ENCODE measurements around the gene MGAT4C. TPM values are rescaled to one million over a fixed set of nuclear protein-coding genes. Genes with fewer than 3 reads are reported as not detected.

Gene MGAT4C
- total RNA-seq, 1 donor from 2014 or later, result 0.46 TPM

- Mint-ChIP-seq H3K36me3 (ENCODE audit: unreplicated experiment) (no peaks in the 10 kb centered on the region), H3K27ac (ENCODE audit: unreplicated experiment) (no peak overlapping the region), H3K4me1 (ENCODE audit: unreplicated experiment) (no peaks in the 10 kb centered on the region), H3K4me3 (ENCODE audit: unreplicated experiment) (no peak overlapping the region), H3K27me3 (ENCODE audit: unreplicated experiment) (no peaks in the 10 kb centered on the region), H3K9me3 (ENCODE audit: unreplicated experiment) (no peaks in the 10 kb centered on the region)
- DNase-seq (ENCODE audit: extremely low spot score, unreplicated experiment), result no peak
- no peak for TF ChIP-seq CTCF (IDR thresholded peaks at IDR 0.05)
These were observed 270.2 kb downstream of the MGAT4C start for GRCh38 chr12:85985996-85986395.

- no peaks in the 10 kb centered on the region for H3K27me3 Mint-ChIP-seq (ENCODE audit: unreplicated experiment)
- DNase-seq (ENCODE audit: extremely low spot score, unreplicated experiment), result no peak
- H3K36me3 Mint-ChIP-seq (ENCODE audit: unreplicated experiment), result no peaks in the 10 kb centered on the region
- no peak overlapping the region for H3K27ac Mint-ChIP-seq (ENCODE audit: unreplicated experiment)
- H3K4me1 Mint-ChIP-seq (ENCODE audit: unreplicated experiment), result no peaks in the 10 kb centered on the region
- H3K4me3 Mint-ChIP-seq (ENCODE audit: unreplicated experiment), result no peak overlapping the region
- no peaks in the 10 kb centered on the region for H3K9me3 Mint-ChIP-seq (ENCODE audit: unreplicated experiment)
- no peak for TF ChIP-seq CTCF (IDR thresholded peaks at IDR 0.05)
These were observed 272.6 kb downstream of the MGAT4C start for GRCh38 chr12:85983601-85984000.

- no peaks in the 10 kb centered on the region for H3K9me3 Mint-ChIP-seq (ENCODE audit: unreplicated experiment)
- no peaks in the 10 kb centered on the region for H3K4me1 Mint-ChIP-seq (ENCODE audit: unreplicated experiment)
- H3K4me3 Mint-ChIP-seq (ENCODE audit: unreplicated experiment), result no peak overlapping the region
- DNase-seq (ENCODE audit: extremely low spot score, unreplicated experiment), result no peak
- H3K27ac Mint-ChIP-seq (ENCODE audit: unreplicated experiment), result no peak overlapping the region
- TF ChIP-seq CTCF (IDR thresholded peaks at IDR 0.05), result no peak
- H3K27me3 Mint-ChIP-seq (ENCODE audit: unreplicated experiment), result no peaks in the 10 kb centered on the region
- no peaks in the 10 kb centered on the region for H3K36me3 Mint-ChIP-seq (ENCODE audit: unreplicated experiment)
These were observed 276.6 kb downstream of the MGAT4C start for GRCh38 chr12:85979641-85980040.

- Mint-ChIP-seq H3K27me3 (ENCODE audit: unreplicated experiment) (no peaks in the 10 kb centered on the region), H3K4me1 (ENCODE audit: unreplicated experiment) (no peaks in the 10 kb centered on the region), H3K4me3 (ENCODE audit: unreplicated experiment) (no peak overlapping the region), H3K36me3 (ENCODE audit: unreplicated experiment) (no peaks in the 10 kb centered on the region), H3K9me3 (ENCODE audit: unreplicated experiment) (no peaks in the 10 kb centered on the region), H3K27ac (ENCODE audit: unreplicated experiment) (no peak overlapping the region)
- DNase-seq (ENCODE audit: extremely low spot score, unreplicated experiment), result no peak
- TF ChIP-seq CTCF (IDR thresholded peaks at IDR 0.05), result no peak
These were observed 280.5 kb downstream of the MGAT4C start for GRCh38 chr12:85975716-85976115.

GRCh38 chr12:85971800-85972199 is 284.4 kb downstream of the MGAT4C start:
- TF ChIP-seq CTCF (IDR thresholded peaks at IDR 0.05), result peak; percentile 31
- Mint-ChIP-seq H3K4me1 (ENCODE audit: unreplicated experiment) (no peaks in the 10 kb centered on the region), H3K36me3 (ENCODE audit: unreplicated experiment) (no peaks in the 10 kb centered on the region), H3K27ac (ENCODE audit: unreplicated experiment) (no peak overlapping the region), H3K4me3 (ENCODE audit: unreplicated experiment) (no peak overlapping the region), H3K9me3 (ENCODE audit: unreplicated experiment) (no peaks in the 10 kb centered on the region), H3K27me3 (ENCODE audit: unreplicated experiment) (no peaks in the 10 kb centered on the region)
- no peak for DNase-seq (ENCODE audit: extremely low spot score, unreplicated experiment)
